ENCODE measurements around the gene BAX.

Gene BAX

DNA sequence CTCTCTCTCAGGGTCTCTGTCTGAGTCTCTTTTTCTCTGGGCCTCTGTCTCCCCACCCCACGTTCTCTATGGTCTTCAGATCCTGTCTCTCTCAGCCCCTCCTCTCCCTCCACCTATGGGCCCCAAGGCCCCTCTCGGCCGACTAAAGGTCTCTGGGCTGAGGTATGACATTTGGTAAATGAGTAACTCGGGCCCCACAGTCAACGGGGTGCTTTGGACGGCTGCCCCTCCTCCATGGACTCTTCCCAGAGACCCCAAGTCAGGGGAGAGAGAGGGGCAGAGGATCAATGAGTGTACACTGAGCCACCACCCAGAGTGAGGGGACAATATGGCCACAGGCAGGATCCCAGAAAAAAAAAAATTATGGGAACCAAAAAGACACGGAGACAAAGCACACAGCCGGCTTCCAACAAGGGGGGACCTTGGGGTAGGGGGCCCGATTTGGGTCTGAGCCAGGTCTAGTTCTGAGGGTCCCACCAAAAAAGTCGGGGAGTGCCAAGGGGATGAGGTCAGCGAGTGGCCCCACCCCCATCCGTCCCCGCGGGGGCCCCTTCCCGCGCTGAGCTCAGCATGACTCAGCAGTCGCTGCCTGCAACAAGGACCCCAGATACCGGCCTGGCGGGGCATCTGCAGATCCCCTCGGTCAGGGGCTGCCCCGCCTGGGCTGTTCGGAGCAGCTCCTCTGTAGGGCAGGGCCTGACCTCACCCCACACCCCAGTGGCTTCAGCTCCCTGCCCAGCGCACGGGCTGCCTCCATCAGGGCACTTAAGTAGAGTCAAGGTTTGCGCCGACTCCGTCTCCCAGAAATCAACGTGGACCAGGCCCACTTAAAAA is 8.9 kb downstream of the BAX start:
- peak; percentile 55 for DNase-seq

DNA sequence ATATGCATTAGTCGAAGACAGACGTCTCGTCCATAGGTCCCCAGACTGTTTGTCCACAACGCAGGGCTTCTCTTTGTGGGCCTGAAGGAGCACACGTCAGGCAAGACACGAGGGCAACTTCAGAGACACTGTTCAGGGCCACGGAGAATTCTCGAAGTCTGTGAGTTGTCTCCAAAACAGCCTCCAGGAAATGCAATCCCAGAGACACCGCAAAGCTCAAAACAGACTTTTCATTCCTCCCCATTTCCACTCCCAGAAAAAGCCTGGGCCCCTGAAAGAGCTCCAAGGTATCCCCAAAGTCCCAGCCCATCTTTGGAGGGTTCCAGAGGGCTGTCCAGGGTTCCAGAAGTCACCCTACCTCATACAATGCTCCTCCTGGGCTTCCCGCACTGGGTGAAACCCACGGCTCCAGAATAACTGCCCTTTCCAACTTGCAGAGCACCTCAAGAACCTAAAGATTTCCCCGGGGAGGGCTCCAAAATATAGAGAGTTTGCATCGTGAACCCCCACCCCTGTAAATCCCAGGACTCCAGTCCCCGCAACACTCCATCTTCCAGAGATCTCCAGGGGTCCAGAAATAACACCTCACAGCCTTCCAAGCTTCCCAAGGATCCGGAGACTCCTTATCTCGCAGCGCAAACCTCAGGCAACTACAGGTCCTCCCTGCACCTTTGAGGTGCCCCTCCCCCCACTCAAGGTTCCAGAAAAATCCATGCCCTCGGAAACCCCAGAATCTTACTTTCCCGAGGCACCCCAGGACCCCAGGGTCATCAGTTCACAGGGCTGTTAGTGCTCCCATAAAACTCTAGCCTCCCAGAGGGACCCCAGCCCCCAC is 9.7 kb downstream of the BAX start:
- no peak for DNase-seq

DNA sequence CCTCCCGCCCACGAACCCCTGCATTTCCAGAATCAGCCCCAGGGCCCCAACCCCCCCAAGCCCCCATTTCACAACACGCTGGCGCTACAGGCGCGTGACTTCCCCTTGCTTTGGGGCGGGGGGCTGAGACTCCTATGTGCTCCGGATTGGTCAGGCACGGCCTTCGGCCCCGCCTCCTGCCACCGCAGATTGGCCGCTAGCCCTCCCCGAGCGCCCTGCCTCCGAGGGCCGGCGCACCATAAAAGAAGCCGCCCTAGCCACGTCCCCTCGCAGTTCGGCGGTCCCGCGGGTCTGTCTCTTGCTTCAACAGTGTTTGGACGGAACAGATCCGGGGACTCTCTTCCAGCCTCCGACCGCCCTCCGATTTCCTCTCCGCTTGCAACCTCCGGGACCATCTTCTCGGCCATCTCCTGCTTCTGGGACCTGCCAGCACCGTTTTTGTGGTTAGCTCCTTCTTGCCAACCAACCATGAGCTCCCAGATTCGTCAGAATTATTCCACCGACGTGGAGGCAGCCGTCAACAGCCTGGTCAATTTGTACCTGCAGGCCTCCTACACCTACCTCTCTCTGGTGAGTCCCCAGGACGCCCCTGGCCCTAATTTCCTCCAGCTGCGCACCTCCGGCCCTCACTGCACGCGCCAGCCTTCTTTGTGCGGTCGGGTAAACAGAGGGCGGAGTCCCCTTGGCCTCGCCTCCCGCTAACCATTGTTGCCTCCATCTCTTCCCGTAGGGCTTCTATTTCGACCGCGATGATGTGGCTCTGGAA is 10.5 kb downstream of the BAX start, which contains the start of gene FTL:
TSS of gene FTL (plus strand) at position 270 of the 766 bp plus-strand sequence. CDS start at position 469, 199 bp downstream.
- peak; percentile 97 for DNase-seq

DNA sequence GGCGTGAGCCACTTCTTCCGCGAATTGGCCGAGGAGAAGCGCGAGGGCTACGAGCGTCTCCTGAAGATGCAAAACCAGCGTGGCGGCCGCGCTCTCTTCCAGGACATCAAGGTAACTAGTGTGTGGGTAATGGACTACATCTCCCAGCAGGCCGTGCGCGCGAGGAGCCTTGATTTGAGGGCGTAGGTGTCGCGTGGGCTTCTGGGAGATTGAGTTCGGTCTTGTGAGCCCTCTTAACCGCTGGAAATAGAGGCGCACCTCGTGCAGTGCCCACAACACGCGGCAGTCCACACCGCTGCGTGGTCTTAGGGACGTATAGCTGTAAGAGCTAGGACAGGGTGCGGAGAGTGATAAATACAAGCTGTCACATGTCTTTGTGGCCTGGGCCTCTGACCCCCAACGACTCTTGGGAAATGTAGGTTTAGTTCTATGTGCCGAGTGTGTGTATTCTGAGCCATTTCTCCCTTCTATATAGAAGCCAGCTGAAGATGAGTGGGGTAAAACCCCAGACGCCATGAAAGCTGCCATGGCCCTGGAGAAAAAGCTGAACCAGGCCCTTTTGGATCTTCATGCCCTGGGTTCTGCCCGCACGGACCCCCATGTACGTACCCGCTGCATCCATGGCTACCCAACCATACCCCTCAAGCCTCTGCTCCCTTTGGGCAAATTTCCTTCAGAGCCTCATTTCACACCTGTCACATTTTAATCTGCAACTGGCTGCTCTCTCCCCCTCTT is 11.3 kb downstream of the BAX start:
- DNase-seq, result peak; percentile 70

DNA sequence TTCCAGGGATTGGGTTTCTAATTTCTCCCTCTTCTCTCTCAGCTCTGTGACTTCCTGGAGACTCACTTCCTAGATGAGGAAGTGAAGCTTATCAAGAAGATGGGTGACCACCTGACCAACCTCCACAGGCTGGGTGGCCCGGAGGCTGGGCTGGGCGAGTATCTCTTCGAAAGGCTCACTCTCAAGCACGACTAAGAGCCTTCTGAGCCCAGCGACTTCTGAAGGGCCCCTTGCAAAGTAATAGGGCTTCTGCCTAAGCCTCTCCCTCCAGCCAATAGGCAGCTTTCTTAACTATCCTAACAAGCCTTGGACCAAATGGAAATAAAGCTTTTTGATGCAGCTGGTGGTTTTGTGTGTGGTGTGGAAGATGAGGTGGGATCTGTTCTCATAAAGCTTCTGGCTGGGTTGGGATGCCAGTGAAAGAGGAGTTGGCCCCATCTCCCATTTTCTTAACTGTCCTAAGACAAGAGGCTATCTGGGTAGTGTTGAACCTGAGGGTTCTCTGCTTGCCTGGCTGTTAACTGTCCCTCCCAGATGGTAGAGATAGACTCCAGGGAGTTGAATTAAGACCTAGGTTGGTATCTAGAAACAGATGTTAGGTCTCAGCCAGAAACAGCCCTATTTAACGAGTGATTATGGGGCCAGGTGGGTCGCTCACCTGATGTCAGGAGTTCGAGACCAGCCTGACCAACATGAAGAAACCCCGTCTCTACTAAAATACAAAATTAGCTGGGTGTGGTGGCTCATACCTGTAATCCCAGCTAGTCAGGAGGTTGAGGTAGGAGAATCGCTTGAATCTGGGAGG is 12.1 kb downstream of the BAX start:
- no peak for DNase-seq

DNA sequence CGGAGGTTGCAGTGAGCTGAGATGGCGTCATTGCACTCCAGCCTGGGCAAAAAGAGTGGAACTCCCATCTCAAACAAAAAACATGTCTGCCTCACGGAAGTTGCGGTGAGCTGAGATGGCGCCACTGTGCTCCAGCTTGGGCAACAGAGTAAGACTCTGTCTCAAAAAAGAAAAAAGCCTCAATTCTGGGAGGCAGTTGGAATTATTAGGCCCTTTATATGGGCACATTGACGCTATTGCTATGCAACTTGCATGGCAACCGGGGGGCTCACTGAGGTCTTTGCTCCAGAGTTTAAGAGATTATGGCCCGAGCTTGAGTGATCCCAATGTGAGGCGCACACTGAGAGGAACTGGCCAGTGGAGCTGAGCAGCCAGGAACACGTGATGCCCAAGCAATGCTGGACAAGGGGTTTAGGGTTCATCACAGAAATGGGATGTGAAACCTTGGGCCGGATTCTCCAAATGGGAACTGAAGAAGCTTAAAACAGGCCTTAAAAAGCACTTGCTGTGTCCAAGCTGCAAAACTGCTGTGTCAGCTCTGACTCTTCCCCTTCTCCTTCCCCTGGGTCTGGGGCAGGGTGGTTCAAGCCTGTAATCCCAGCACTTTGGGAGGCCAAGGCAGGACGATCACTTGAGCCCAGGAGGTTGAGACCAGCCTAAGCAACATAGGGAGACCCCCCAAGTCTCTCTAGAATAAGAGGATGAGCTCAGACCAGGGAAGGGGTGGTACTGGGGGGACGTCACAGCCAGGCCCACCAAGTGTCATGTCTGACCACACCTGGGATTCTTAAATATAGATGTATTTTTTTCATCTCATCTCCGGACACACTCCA is 12.9 kb downstream of the BAX start:
- no peak for DNase-seq

DNA sequence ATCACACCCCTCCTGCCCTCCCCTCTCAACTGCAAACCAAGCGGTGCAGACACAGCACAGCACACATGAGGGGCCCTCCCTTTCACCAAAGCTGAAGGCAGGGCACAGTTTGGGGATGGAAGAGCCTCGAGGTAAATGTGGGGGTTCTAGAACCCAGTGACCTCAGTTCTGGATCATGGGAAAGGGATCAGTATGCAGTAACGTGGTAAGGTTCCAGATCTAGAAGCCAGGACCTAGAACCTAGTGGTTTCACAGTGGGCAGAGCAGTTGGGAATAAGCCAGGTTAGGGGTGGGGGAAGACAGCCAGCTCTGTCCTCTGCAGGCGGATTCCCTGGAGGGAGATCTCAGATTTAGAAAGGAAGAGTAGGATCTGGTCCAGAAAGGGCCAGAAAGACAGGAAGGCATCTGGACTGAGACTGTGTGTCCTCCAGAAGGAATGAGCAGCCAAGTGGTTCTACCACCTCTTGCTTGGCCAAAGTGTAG is 13.5 kb downstream of the BAX start:
- DNase-seq, result no peak

DNA sequence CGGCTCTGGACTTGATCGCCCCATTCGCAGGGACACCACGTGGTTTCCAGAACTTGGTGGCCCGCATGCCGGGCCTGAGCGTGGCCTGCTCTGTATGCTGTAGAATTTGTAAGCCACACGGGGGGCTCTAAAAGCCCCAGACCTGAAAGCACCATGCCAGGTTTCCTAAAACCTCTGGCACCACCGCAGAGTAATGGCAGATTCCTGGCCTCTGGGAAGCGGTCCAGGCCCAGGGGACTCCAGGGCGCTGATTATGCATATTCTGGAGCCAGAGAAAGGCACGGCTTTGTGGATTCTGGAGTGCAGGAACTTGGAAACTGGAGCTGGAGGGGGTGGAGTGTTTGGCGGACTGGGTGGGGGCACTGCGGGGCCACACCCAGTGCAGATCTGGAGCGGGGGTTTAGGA is 14.1 kb downstream of the BAX start:
- DNase-seq, result no peak

DNA sequence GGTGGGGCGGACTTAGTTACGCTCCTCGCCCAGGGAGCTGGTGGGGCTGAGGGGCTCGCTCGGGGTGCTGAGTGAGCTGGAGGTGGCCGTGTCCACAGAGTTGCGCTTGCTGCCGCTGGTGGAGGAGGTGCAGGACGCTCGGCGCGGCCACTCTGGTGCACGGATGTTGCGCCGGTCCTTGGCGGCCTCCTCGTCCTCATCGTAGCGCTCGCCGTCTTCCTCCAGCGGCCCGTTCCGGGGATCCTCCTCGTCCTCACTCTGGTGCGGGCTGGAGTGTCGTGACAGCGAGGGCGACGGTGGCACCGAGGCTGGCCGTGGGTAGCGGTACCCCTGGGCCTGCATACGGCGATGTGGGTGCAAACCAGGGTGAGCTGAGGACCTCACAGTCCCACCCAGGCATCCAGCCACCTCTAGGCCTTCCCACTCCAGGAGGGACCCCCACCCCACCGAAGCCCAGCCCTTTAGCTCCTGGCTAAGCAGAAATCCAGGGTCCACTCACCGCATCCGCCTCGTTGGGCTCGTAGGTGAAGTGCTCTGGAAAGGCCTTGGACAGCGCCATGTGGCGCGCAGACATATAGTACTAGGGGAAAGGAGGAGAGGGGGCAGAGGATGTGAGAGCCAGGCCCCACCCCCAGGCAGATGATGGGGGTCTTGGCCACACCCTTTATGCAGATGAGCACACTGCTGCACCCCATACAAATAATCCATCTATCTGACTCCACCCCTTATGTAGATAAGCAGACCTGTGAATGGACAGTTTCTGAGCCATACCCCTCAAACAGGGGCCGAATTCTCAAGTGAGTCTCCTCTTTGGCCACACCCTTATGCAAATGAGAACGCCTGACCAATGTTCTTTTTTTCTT is 14.8 kb downstream of the BAX start:
- DNase-seq, result peak; percentile 46

DNA sequence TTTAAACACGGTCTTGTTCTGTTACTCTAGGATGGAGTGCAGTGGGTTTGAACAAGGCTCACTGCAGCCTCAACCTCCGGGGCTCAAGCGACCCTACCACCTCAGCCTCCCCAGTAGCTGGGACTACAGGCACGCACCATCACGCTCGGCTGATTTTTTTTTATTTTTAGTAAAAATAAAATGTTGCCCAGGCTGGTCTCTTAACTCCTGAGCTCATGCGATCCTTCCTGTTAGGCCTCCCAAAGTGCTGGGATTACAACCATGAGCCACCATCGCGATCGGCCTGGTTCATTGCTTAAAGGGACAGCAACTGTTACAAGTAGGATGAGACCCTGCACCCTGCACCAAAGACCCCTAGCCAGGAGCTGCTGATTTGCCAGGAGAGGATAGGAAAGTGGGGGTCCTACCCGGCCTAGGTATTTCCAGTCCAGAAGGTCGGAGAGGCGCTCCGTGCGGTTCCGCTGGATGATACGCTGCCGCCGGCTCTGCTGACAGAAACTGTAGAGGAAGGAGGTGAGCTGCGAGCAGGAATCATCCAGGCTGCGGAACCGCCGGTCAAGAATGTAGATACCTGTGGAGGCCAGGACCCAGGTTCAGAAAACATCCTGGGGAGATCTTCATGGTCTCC is 15.6 kb downstream of the BAX start:
- no peak for DNase-seq

DNA sequence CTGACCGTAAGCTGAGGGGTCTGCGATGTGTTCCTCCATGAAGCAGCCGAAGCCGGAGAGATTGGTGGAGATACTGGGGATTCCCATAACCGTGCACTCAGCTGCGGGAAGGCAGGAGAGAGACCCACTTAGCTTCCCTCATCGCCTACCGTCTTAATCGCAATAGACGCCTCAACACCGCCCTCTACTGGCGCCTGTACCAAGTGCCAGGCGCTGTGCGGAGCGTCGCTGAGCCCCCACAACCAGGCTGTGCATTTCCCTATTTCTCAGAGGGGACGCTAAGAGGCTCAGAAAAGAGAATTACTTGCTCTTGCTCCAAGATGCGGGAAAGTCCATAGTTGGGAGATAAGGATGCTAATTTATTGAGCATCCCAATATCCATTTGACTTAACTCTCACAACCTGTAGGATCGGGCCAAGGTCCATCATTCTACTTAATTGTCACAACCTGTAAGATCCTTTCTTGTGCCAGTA is 16.3 kb downstream of the BAX start:
- DNase-seq, result peak; percentile 72

DNA sequence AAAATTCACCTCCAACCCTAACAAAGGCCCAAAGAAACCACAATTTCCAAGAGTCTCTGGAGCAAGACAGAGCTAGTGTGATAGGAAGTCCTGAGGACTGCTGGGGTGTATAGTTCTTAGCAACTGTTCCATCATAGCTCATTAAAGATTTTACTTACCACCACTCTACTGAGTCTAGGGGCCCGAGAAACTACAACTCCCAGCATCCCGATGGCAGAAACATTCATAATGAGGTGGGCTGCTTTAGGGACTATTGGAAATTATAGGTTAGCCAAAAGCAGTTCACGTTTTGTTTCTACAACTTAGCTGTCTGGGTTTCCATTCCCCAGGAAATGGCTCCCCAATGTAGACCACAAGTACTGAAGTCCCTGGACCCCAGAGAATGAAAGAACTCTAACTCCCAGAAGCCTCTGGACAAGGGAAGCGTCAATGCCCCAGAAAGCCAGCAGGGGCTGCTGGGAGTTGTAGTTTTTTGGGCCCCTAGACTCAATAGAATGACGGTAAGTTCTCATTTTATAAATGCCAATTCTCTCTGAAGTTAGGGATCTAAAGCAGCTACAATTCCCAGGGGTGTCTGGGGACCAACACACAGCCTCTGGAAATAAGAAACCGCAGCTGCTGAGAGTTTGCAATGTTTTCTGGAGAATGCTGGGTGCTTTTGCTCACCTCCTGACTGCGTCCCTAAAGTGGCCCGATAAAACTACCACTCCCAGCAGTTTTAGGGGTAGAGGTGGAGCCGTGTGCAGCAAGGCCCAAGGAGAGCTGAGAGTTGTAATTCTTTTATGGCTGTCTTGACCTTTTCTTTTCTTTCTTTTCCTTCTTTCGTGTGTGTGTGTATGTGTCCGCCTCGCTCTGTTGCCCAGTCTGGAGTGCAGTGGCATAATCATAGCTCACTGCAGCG is 21.5 kb downstream of the BAX start:
- DNase-seq, result no peak

DNA sequence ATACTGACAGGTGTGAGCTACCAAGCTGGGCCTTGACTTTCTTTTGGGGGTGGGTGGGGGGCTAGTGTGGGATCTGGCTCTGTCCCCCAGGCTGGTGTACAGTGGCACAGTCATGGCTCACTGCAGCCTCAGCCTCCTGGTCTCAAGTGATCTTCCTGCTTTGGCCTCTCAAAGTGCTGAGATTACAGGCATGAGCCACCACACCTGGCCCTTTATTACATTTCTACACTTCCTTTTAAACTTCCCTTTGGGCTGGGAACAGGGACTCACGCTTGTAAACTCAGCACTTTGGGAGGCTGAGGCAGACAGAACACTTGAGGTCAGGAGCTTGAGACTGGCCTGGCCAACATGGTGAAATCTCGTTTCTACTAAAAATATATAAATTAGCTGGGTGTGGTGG is 22.4 kb downstream of the BAX start:
- DNase-seq, result no peak

DNA sequence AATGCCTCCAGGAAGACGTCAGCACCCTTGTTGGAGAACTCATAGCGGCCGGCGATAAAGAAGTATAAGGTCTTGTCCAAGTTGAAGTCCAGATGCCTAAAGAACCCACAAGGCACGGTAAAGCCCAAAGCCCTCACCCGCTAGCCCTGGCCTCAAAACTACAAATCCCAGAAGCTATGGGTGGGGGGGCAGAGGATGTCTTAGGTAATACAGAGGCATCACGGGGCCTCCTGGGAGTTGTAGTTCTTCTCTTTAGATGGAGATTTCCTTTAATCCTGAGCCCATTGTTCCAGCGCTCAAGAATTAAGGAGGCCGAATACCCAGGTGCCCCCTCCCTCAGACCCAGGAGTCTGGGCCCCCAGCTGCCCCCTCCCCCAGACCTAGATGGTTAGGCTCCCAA is 27.6 kb downstream of the BAX start:
- DNase-seq, result no peak

DNA sequence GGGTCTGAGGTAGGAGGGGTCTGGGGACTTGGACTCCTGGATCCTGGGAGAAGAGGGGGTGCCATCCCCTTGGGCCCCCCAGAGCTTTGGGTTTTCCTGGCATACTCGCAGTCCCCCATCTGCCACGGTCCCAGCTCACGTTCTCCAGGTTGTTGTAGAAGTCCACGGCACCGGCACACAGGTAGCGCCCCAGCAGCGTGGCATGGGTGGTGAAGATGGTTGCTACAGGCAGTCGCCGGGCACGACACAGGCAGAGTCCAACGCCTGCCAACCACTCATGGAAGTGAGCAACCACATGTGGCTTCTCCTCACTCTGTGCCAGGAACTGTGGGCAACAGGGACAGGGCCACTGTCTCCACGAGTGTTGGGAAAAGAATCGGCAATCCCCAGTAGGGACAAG is 31.0 kb downstream of the BAX start:
- DNase-seq, result no peak

DNA sequence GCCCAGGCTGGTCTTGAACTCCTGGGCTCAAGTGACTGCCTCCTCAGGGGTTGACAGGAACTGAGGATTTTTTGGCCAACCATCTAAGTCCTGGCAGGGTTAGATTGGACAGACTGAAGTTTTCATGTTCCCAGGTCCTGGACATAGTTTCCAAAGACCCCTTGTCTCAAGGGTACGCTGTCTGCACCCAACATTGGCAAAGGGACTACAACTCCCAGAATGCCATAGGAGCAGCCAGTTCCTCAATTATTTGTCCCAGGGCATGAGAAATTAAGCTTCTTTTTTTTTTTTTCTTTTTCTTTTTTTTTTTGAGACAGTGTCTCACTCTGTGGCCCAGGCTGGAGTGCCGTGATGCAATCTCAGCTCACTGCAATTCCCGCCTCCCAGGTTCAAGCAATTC is 31.5 kb downstream of the BAX start:
- DNase-seq, result no peak

DNA sequence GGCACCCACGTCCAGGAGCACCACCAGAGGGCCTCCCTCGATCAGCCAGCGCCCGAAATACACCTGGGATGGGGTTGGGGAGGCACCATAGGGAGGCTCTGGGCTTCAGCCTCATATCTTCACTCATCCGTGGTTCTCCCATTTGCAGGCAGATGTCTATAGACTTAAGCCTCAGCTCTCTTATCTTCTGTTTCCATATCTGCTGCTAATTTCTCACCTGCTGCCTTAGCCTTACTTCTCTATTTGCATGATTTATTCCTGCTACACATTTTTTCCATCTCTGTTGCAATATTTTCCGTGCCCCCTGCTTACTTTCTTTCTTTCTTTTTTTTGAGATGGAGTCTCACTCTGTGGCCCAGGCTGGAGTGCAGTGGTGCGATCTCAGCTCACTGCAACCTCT is 32.6 kb downstream of the BAX start:
- DNase-seq, result no peak

DNA sequence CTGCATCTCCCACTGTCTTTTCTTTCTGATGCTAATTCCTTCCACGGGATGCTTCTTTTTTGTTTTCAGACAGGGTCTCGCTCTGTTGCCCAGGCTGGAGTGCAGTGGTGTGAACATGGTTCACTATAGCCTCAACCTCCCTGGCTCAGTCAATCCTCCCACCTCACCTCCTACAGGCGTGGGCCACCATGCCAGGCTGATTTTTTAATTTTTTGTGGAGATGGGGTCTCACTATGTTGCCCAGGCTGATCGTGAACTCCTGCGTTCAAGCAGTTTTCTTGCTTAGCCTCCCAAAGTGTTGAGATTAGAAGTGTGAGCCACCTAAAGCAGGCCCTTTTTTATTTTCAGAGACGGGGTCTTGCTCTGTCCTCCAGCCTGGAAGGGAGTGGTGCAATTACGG is 33.6 kb downstream of the BAX start:
- DNase-seq, result no peak

Measured in GDM1 (cell line).